ENCODE measurements around the gene ELP6.

DNA sequence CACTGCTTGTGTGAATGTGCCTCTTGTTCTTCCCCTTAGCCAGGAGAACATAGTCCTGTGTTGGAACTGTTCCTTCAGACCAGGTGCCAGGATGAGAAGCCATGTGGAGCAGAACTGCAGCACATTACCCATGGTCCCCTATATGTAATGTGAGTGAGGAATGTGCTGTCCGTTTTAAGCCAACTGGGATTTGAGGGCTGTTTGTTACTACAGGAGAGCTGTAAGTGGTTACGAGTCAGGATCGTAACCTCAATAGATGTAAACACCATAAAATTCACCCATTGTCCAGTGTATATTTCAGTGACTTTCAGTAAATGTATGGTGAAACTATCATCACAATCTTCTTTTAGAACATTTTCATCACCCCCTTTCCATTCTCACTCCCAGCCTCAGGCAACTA is 27.7 kb downstream of the ELP6 start:
- TF ChIP-seq, protein P1, sequence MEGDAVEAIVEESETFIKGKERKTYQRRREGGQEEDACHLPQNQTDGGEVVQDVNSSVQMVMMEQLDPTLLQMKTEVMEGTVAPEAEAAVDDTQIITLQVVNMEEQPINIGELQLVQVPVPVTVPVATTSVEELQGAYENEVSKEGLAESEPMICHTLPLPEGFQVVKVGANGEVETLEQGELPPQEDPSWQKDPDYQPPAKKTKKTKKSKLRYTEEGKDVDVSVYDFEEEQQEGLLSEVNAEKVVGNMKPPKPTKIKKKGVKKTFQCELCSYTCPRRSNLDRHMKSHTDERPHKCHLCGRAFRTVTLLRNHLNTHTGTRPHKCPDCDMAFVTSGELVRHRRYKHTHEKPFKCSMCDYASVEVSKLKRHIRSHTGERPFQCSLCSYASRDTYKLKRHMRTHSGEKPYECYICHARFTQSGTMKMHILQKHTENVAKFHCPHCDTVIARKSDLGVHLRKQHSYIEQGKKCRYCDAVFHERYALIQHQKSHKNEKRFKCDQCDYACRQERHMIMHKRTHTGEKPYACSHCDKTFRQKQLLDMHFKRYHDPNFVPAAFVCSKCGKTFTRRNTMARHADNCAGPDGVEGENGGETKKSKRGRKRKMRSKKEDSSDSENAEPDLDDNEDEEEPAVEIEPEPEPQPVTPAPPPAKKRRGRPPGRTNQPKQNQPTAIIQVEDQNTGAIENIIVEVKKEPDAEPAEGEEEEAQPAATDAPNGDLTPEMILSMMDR (IDR thresholded peaks at IDR 0.05) = no peak
- TF ChIP-seq EP300 (IDR thresholded peaks at IDR 0.05) = no peak
